GM18909 (cell line): Measurements from ENCODE around the gene TOX2.

Experiments used
- ATAC-seq: cut with Tn5 transposase; IDR thresholded peaks from one replicate; pipeline ENCODE4 v1.9.1; 2021; ENCODE audit warnings: mild to moderate bottlenecking; ENCODE audit not compliant: unreplicated experiment, poor library complexity

The TOX2 gene

GRCh38 chr20:44028003-44028730 is 113.5 kb downstream of the TOX2 start:
- no peak for ATAC-seq

DNA sequence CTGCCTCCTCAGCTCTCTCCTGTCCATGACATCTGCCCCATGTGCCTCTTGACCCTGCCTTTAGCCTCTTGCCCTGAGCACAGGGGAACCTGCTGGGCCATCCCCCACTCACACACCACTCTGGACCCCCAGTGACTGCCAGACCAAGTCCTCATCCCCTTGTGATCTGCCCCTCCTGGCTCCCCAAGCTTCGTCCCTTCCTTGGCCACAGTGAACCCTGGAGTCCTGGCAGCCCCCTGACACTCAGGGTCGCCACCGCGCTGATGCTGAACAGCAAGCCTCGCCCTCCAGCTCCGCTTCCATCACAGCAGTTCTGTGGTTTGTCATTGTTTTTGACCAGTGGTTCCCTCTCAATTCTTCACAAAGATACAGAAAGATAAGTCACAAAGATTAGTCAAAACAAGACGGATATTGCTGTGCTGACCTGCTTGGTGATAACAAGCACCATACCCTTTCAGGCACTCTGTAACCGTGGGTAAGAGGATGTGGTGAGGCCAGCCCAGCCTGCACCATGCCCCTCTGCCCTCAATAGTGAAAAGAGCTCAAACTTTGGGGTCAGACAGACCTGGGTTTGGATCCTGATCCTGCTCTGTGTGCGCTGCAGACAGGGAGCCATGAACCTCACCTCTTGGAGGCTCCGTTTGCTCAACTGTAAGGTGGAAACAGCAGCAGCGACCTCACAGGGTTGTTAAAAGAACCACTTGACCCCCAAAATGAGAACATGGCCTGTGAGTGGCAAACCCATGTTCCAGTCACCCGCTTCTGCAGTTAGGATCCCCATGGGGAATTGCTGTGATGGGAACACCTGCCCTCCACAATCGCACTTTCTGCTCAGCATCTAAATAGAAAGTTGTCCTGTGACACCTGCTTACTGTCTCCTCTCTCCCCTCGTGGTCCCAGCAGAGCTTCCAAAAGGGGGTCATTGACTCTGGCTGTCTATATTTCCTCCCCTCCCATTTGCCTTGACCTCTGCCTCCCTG is 114.5 kb downstream of the TOX2 start:
- ATAC-seq = peak; percentile 78

GRCh38 chr20:44029848-44030230 is 115.2 kb downstream of the TOX2 start:
- ATAC-seq = no peak

DNA sequence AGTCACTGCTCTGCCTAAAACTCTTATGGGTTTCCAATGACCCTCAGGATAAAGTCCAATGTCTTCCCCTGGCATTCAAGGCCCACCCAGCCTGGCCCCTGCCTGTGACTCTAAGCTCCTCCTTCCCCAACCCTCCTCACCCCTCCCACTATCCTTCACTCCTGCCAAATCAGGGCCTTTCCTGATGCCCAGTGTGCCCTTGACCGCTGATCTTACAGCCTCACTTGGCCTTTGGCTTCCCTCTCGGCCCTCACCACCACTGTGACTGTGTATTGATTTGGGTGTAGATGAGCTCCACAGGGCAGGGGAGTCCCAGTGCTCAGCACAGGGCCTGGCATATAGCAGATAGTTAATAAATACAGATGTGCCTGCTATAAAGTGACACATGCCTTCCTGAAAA is 115.7 kb downstream of the TOX2 start:
- ATAC-seq = no peak

GRCh38 chr20:44031001-44031574 is 116.4 kb downstream of the TOX2 start:
- ATAC-seq = no peak

- ATAC-seq = no peak
These were observed 117.3 kb downstream of the TOX2 start for GRCh38 chr20:44031781-44032582.

GRCh38 chr20:44032583-44033331 is 118.1 kb downstream of the TOX2 start:
- no peak for ATAC-seq

- ATAC-seq = no peak
These were observed 118.7 kb downstream of the TOX2 start for GRCh38 chr20:44033344-44033743.

DNA sequence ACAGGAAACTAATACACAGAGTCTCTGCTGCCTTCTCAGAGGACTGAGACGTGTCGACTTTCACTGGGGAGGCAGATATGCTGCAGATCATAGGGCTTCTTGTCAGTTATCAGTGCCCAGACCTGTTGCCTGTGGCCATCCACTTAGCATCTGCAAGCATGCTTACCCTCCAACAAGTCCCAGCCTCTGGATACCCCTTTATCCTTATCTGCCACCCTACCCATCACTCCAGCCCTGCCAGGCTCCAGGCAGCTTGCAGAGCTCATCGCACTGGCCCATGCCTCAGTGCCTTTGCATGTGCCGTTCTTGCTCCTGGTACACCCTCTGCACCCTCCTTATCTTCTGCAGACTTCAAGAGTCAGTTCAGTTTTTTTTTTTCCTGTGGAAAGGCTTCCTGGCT is 119.2 kb downstream of the TOX2 start:
- ATAC-seq = no peak

DNA sequence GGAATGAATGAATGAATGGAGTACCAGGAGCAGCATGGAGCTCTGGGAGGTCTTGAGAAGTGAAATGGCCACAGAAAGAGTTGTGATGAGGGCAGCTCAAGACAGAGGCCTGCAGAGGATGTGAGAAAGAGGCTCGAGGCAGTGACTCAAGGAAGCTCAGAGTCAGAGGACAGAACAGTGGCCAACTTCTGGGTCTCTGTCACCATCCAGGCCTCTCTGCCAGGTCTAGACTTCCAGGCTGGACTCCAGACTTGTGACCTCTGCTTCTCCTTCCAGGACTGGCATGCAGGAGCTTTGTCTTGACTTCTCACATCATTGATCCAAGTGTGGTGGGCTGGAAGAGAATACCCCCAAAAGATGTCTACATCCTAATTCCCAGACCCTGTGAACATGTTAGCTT is 119.8 kb downstream of the TOX2 start:
- ATAC-seq = no peak

- ATAC-seq = no peak
These were observed 120.4 kb downstream of the TOX2 start for GRCh38 chr20:44034965-44035635.

DNA sequence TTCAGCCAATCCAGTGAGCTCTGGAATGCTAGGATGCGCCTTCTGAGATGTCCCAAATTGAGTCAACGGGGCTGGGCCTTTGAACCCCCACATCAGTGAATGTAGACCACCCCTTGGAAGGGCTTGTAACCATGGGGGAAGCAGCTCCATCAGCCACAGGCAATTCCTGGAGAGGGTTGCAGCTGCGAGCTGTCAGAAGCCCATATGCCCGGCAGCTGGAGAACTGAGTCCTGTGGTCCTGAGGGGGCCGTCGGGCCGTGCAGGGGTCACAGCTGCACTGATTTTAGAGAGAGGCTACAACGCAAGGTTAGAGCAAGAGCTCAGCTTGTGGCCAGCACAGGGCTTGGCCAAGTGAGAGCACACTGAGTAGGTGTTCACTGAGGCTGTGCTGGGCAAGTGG is 121.3 kb downstream of the TOX2 start:
- no peak for ATAC-seq

DNA sequence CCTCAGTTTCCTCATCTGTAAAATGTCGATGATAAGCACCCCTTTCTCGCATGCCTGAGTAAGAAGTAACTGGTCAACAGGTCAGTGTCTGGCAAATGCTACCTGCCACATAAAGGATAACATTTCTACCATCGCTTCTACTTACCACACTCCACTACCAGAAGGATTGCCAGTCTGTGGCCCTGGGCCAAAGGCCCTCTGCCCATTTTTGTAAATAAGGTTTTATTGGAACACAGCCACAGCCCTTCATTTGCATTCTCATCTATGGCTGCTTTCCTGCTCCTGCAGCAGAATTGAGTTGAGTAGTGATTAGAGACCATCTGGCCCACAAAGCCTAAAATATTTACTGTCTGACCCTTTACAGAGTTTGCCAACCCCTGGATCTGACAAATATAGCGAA is 121.8 kb downstream of the TOX2 start:
- ATAC-seq = no peak

GRCh38 chr20:44038681-44039123 is 124.0 kb downstream of the TOX2 start:
- no peak for ATAC-seq

GRCh38 chr20:44039147-44039546 is 124.5 kb downstream of the TOX2 start:
- ATAC-seq = no peak

DNA sequence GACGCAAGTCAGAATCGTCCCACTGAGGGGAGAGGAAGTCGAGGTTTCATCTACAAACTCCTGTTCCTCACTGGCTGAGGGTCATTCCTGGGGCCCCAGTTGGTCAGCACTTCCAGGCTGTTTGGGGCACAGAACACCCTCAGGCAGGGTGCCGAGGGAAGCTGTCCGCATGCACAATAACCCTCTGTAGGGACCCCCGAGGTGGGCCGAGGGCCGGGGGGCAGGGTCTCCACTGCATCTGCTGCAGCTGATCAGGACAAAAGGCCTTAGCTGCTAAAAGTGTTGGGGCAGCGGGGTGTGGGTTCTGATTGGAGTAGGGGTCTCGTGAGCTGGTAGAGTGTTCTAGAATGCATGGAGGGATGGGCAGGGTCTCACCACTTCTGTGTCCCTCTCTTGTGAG is 125.1 kb downstream of the TOX2 start:
- no peak for ATAC-seq

DNA sequence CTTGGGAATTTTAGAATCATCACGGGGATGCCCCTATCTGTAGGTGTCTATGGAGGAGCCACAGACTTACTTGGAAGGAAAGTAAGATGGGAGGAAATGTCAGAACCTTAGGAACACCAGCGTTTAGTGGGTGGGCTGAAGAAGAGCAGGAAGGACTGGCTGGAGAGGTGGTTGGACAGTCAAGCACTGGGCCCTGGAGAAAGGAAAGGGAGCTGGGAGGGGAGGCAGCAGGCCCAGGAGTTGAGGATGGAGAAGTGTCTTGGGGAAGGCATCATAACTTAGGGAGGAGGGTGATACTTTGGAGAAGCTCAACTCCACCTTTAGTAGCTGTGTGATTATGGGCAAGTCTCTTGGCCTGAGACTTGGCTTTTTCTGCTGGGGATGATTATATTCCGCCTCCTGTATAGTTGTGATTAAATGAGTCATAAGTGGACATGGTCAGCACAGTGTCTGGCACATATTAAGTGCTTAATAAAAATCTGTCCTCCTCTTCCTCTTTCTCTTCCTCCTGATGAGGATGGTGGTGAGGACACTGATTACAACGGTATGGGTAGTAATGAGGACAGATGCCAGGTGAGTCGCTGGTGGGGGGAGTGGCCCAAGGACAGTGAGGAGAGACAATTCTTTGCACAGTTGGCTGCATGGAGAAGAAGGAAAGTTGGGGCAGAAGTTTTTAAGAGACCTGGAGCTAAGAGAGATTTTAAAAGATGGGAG is 125.7 kb downstream of the TOX2 start:
- no peak for ATAC-seq

DNA sequence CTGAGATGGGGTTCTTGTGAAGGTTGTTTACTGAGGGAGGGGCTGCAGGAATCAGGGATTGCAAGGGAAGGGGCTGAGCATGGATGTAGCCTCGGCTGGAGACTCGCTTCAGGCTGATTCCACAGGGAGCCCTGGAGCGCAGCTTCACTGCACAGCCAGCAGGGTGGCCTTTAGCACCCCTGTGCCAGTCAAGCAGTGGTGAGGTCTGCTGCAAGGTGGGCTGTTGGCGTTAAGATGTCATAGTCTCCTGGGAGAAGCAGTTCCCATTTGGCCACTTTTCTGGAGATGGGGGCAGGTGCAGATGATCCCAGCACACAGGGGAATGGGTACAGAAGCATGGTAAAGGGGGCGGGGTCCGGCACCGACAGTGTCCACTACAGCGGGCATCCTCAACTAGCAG is 126.3 kb downstream of the TOX2 start:
- ATAC-seq = no peak
